Peyer's patch (tissue), 4 donors: Measurements from ENCODE around the gene UPF3B.

Experiments
- CTCF ChIP-seq, 6 experiments: fragments of 450-650 bp in 4 of 6; fragments of 200-600 bp in 2 of 6; sonication (generic) in 1 of 6; IDR thresholded peaks; one replicate each; pipeline ENCODE4 v1.5.1; 2017 to 2019; ENCODE audit warnings: antibody characterized with exemption in 6 of 6, mild to moderate bottlenecking in 3 of 6, moderate library complexity in 1 of 6
- POLR2A ChIP-seq, 2 donors: fragments of 450-650 bp; IDR thresholded peaks; one replicate each; pipeline ENCODE4 v1.5.1; 2017; ENCODE audit warnings: antibody characterized with exemption in 2 of 2, mild to moderate bottlenecking in 2 of 2, moderate library complexity in 2 of 2

DNA sequence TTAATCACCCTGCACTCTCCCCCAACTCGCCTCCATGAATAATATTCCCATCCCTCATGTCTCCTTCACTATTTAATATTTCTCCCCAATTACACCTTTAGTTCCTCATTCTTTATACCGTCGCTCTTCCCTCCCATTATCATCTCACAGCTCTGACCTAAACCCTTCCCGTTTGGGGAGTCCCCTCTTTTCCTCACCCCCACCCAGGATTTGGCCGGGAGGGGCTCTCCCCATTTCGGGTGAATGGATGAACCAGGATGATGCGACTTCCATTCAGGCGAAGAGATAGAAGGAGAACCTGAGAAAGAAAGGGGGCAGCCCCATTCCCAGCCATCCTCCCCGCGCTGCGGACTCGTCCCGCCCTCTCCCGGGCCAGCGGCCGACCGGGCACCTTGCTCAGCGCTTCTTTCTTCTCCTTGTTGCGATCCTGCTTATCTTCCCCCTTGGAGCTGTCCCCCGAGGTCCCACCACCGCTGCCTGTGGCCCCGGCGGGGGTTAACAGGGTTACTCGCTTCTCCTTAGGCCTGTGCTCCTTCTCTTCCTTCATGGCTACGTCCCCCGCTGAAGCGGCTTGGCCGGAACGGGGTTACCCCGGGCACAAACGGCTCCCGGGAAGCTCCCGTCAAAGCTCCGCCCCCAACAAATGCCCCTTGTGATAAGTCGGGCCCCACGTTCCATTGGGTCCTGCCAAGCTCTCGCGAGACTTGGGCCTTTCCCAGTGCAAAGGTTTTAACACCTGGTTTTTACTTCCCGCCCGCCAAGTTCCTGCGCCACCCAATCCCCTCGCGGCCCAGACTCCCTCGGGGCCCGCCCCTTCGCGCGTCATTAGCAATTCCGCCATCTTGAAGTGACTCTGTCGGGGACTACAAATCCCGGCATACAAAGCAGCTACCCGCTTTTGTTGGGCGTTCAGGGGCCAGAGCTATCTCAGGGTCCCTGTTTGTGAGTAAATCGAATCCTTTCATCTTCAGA lies at the start of gene UPF3B:
- no peak for TF ChIP-seq CTCF (IDR thresholded peaks at IDR 0.05)
- peak; percentile 32 to 61 for TF ChIP-seq POLR2A (IDR thresholded peaks at IDR 0.05)
